Measurements from ENCODE around the gene VIPAS39.

The VIPAS39 gene

GRCh38 chr14:77478796-77479195, 21.4 kb upstream of the VIPAS39 start:
- ATAC-seq = no peak
- TF ChIP-seq ZC3H10 (CRISPR knock-in tag; IDR thresholded peaks at IDR 0.05) = no peak
- no peak for TF ChIP-seq ESRRG (CRISPR knock-in tag; IDR thresholded peaks at IDR 0.05)
- no peak for TF ChIP-seq RARB (CRISPR knock-in tag; IDR thresholded peaks at IDR 0.05)
- no peak for TF ChIP-seq CSRNP3 (CRISPR knock-in tag; IDR thresholded peaks at IDR 0.05)
- TF ChIP-seq SNAI2 (CRISPR knock-in tag; IDR thresholded peaks at IDR 0.05) = no peak
- TF ChIP-seq OSR1 (CRISPR knock-in tag; IDR thresholded peaks at IDR 0.05) = no peak
- no peak for TF ChIP-seq BACH2 (CRISPR knock-in tag; IDR thresholded peaks at IDR 0.05; ENCODE audit: borderline replicate concordance)
- no peak for TF ChIP-seq TOX (CRISPR knock-in tag; IDR thresholded peaks at IDR 0.05; ENCODE audit: borderline replicate concordance)
- no peak for TF ChIP-seq POU6F1 (CRISPR knock-in tag; IDR thresholded peaks at IDR 0.05; ENCODE audit: borderline replicate concordance, low read depth)
- TF ChIP-seq ISL1 (CRISPR knock-in tag; IDR thresholded peaks at IDR 0.05) = no peak
- no peak for TF ChIP-seq GLIS3 (CRISPR knock-in tag; IDR thresholded peaks at IDR 0.05)
- TF ChIP-seq ZFP30 (CRISPR knock-in tag; IDR thresholded peaks at IDR 0.05) = no peak
- TF ChIP-seq ZNF565 (CRISPR knock-in tag; conservative IDR thresholded peaks at IDR 0.05; ENCODE audit: low read depth) = no peak
- TF ChIP-seq TCF4 (CRISPR knock-in tag; IDR thresholded peaks at IDR 0.05; ENCODE audit: borderline replicate concordance) = no peak
- TF ChIP-seq TSHZ2 (CRISPR knock-in tag; IDR thresholded peaks at IDR 0.05) = no peak
- no peak for TF ChIP-seq ZNF70 (CRISPR knock-in tag; IDR thresholded peaks at IDR 0.05)
- no peak for TF ChIP-seq ARNTL (CRISPR knock-in tag; IDR thresholded peaks at IDR 0.05; ENCODE audit: borderline replicate concordance, low read depth)
- no peak for TF ChIP-seq ZFP3 (CRISPR knock-in tag; IDR thresholded peaks at IDR 0.05)

DNA sequence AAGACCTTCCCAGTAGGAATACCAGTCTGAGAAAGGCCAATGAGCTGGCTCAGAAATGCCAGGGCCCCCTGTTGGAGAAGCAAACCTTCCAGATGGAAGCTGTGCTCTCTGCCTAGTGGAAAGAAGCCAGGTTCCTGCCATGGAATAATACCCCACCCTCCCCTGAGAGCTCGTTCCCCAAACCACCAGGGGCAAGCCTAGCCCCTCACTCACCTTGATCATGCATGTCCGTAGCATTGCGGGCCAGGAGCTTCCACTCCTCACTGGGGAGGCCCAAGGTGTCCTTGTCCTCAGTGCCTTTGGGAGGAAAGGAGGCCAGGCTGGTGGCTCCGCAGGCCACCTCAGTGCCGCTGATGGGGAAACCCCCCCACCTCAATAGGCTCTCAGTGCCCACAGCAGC, 20.6 kb upstream of the VIPAS39 start:
- TF ChIP-seq TCF4 (CRISPR knock-in tag; IDR thresholded peaks at IDR 0.05; ENCODE audit: borderline replicate concordance) = no peak
- TF ChIP-seq ZNF565 (CRISPR knock-in tag; conservative IDR thresholded peaks at IDR 0.05; ENCODE audit: low read depth) = no peak
- no peak for ATAC-seq

DNA sequence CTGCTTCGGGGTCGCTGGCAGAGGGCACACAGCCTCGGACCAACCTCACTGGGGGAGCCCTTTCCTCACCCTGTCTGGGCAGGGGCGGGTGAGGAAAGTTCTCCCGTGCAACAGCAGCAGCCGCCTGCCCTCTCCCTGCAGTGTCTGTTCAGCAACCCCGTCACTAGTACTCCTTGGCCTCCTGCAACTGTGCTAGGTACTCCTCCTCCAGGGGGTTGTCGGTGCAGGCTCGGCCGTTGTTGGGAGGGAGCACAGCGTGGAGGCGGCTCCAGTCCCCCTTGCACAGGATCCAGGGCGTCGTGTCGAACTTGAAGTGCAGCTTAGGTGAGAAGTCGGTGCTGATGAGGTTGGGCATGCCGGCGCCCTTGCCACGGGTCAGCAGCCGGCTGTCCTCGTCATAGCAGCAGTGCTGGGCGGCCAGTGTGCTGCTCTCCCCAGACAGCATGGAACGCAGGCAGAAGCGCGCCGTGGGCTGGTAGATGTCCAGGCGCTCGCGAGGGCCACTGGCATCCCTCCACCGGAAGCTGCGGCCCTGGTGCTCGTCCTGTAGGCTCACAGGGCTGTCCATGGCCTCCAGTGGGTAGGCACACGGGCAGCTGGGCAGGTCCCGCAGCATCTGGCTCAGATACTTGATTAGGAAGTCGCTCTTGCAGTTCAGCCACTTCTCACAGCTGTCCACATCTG, 18.2 kb upstream of the VIPAS39 start:
- TF ChIP-seq TCF4 (CRISPR knock-in tag; IDR thresholded peaks at IDR 0.05; ENCODE audit: borderline replicate concordance) (no peak), CSRNP3 (CRISPR knock-in tag; IDR thresholded peaks at IDR 0.05) (no peak), CREB5 (CRISPR knock-in tag; IDR thresholded peaks at IDR 0.05; ENCODE audit: low read depth) (no peak), ARNTL (CRISPR knock-in tag; IDR thresholded peaks at IDR 0.05; ENCODE audit: borderline replicate concordance, low read depth) (no peak), ZNF565 (CRISPR knock-in tag; conservative IDR thresholded peaks at IDR 0.05; ENCODE audit: low read depth) (no peak), ISL1 (CRISPR knock-in tag; IDR thresholded peaks at IDR 0.05) (no peak), TSHZ2 (CRISPR knock-in tag; IDR thresholded peaks at IDR 0.05) (no peak), SNAI2 (CRISPR knock-in tag; IDR thresholded peaks at IDR 0.05) (no peak), BACH2 (CRISPR knock-in tag; IDR thresholded peaks at IDR 0.05; ENCODE audit: borderline replicate concordance) (no peak), CSDC2 (CRISPR knock-in tag; IDR thresholded peaks at IDR 0.05) (no peak), ZFP30 (CRISPR knock-in tag; IDR thresholded peaks at IDR 0.05) (no peak), TOX (CRISPR knock-in tag; IDR thresholded peaks at IDR 0.05; ENCODE audit: borderline replicate concordance) (no peak), ZFP3 (CRISPR knock-in tag; IDR thresholded peaks at IDR 0.05) (no peak), PPARA (CRISPR knock-in tag; IDR thresholded peaks at IDR 0.05; ENCODE audit: borderline replicate concordance) (no peak), ZNF8 (CRISPR knock-in tag; IDR thresholded peaks at IDR 0.05) (no peak), ESRRG (CRISPR knock-in tag; IDR thresholded peaks at IDR 0.05) (no peak), RARB (CRISPR knock-in tag; IDR thresholded peaks at IDR 0.05) (no peak)
- no peak for ATAC-seq

Measured in SK-N-SH treated with all-trans-retinoic acid at 6 μM for 48 hours (cell line).